Sigmoid colon (tissue), 3 donors: ENCODE measurements around the gene TNRC18.

Source experiments
- POLR2A ChIP-seq, 2 donors: fragments of 450-650 bp; IDR thresholded peaks; one replicate each; pipeline ENCODE4 v1.6.1; 2016; ENCODE audit warnings: antibody characterized with exemption in 2 of 2, mild to moderate bottlenecking in 2 of 2, moderate library complexity in 2 of 2
- TF ChIP-seq, protein P1 (sequence below), 4 experiments: fragments of 450-650 bp in 3 of 4; fragments of 200-600 bp in 1 of 4; IDR thresholded peaks; one replicate each; pipeline ENCODE4 v1.5.1; 2016 to 2019; ENCODE audit warnings: antibody characterized with exemption in 4 of 4, mild to moderate bottlenecking in 3 of 4, moderate library complexity in 2 of 4

DNA sequence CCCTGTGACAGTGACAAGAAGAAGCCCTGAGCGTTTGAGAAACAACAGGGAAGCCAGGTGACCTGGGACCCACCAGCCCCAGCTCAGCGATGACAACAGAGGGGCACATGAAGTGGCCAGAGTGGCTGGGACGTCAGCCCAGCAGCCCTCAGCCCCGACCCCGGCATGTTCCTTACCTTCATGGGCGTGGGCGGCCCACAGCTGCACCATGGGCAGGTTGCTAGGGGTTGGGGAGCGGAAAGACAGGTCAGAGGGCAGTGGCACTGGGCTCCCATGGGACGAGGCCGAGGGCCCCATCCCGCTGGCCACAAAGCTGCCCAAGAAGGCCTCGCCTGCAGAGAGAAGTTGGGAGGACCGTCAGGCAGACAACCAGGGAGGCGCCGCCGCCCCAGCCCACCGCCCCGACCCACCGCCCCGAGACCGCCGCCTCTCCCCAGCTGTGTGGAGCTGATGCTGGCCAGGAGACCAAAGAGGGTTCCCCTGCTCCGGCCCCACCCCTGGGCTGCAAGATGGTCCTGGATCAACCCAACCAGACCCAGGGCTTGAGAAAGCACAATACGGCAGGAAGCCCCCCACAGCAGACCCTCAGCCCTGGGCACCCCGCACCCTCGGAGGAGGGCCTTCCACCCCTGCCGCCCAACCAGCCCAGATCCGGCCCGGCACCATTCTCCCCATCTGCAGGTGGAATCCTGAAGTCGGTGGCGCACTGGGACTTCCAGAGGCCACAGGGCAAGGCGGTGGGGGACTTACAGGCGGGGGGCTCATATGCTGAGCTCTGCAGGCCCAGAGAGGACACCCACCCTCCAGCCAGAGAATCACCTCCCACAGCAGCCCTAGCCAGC, 29.1 kb downstream of the TNRC18 start:
- TF ChIP-seq, protein P1, sequence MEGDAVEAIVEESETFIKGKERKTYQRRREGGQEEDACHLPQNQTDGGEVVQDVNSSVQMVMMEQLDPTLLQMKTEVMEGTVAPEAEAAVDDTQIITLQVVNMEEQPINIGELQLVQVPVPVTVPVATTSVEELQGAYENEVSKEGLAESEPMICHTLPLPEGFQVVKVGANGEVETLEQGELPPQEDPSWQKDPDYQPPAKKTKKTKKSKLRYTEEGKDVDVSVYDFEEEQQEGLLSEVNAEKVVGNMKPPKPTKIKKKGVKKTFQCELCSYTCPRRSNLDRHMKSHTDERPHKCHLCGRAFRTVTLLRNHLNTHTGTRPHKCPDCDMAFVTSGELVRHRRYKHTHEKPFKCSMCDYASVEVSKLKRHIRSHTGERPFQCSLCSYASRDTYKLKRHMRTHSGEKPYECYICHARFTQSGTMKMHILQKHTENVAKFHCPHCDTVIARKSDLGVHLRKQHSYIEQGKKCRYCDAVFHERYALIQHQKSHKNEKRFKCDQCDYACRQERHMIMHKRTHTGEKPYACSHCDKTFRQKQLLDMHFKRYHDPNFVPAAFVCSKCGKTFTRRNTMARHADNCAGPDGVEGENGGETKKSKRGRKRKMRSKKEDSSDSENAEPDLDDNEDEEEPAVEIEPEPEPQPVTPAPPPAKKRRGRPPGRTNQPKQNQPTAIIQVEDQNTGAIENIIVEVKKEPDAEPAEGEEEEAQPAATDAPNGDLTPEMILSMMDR (IDR thresholded peaks at IDR 0.05), result no peak
- no peak for TF ChIP-seq POLR2A (IDR thresholded peaks at IDR 0.05)
